ENCODE results near the gene LHPP.

DNA sequence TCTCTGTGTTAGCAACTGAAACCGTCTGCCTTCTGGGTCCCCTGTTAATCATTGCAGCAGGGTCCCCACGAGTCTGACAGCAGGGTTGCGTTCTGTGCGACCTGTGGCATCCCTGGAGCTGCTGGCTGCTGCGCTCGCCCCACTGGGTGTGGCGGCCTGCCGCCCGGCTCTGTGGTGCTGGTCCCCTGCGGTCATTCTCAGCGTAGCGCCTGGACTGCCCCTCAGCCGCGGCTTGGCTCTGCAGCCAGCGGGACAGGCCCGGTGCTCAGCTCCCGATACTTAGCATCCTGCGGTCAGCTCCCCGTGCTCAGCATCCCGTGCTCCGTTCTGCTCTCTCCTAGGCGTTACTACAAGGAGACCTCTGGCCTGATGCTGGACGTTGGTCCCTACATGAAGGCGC lies 35.0 kb downstream of the LHPP start:
- TF ChIP-seq POLR2A (IDR thresholded peaks at IDR 0.05) (no peak), CTCF (IDR thresholded peaks at IDR 0.05) (no peak)
